ENCODE results near the gene ADCY1. TPM values are rescaled to one million over a fixed set of nuclear protein-coding genes. Genes with fewer than 3 reads are reported as not detected.
A peak's percentile ranks its signal among the peaks of the same experiment; 100 is the strongest.
"Not testable (repeated sequence)": the region's sequence is repeated elsewhere in the genome, so short reads cannot be mapped to it uniquely, and the experiment has no call there.

The ADCY1 gene
- total RNA-seq, 1 donor from 2014 or later: 13.6 TPM

- H3K4me3 Mint-ChIP-seq (ENCODE audit: low read depth); H3K4me1 Mint-ChIP-seq (ENCODE audit: low read depth); H3K27ac Mint-ChIP-seq; H3K9me3 Mint-ChIP-seq (ENCODE audit: low read depth); H3K36me3 Mint-ChIP-seq (ENCODE audit: insufficient read depth); DNase-seq (ENCODE audit: low spot score, unreplicated experiment); H3K27me3 Mint-ChIP-seq: not testable (repeated sequence)
Measured at GRCh38 chr7:45762225-45762994, 188.2 kb downstream of the ADCY1 start.

- DNase-seq (ENCODE audit: low spot score, unreplicated experiment): peak; percentile 96
- not testable (repeated sequence) for H3K4me1 Mint-ChIP-seq (ENCODE audit: low read depth); H3K27me3 Mint-ChIP-seq; H3K9me3 Mint-ChIP-seq (ENCODE audit: low read depth); H3K36me3 Mint-ChIP-seq (ENCODE audit: insufficient read depth)
- peak overlapping the region; percentile 91 for H3K4me3 Mint-ChIP-seq (ENCODE audit: low read depth)
- H3K27ac Mint-ChIP-seq: peak overlapping the region; percentile 99
- peak; percentile 18 for TF ChIP-seq CTCF (IDR thresholded peaks at IDR 0.05; ENCODE audit: unreplicated experiment)
Measured at GRCh38 chr7:45768516-45769394, 194.6 kb downstream of the ADCY1 start.

DNA sequence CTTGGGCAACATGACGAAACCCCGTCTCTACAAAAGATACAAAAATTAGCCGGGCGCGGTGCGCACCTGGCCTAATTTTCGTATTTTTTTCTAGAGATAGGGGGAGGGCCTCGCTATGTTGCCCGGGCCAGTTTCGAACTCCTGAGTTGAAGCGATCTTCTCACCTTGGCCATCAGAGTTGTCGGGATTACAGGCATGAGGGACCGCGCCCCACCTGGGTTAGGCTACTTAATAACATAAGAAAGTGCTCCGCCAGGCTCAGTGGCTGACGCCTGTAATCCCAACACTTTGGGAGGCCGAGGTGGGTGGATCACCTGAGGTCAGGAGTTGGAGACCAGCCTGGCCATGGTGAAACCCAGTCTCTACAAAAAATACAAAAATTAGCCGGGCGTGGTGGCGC, 195.5 kb downstream of the ADCY1 start:
- H3K27me3 Mint-ChIP-seq; H3K27ac Mint-ChIP-seq; DNase-seq (ENCODE audit: low spot score, unreplicated experiment); H3K4me1 Mint-ChIP-seq (ENCODE audit: low read depth); H3K9me3 Mint-ChIP-seq (ENCODE audit: low read depth); H3K36me3 Mint-ChIP-seq (ENCODE audit: insufficient read depth): not testable (repeated sequence)
- peak overlapping the region; percentile 91 for H3K4me3 Mint-ChIP-seq (ENCODE audit: low read depth)

Data from progenitor cell of endocrine pancreas (in vitro differentiated cells).